ENCODE measurements around the gene VSIR.

GRCh38 chr10:71714592-71714991 lies 58.7 kb downstream of the VSIR start:
- no peak for TF ChIP-seq POLR2A (conservative IDR thresholded peaks at IDR 0.05)
- no peak for TF ChIP-seq RNF219 (CRISPR knock-in tag; IDR thresholded peaks at IDR 0.05)
- TF ChIP-seq, protein P1, sequence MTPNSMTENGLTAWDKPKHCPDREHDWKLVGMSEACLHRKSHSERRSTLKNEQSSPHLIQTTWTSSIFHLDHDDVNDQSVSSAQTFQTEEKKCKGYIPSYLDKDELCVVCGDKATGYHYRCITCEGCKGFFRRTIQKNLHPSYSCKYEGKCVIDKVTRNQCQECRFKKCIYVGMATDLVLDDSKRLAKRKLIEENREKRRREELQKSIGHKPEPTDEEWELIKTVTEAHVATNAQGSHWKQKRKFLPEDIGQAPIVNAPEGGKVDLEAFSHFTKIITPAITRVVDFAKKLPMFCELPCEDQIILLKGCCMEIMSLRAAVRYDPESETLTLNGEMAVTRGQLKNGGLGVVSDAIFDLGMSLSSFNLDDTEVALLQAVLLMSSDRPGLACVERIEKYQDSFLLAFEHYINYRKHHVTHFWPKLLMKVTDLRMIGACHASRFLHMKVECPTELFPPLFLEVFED (CRISPR knock-in tag; conservative IDR thresholded peaks at IDR 0.05): no peak
- TF ChIP-seq ARHGAP35 (IDR thresholded peaks at IDR 0.05; ENCODE audit: partially characterized antibody): no peak
- no peak for TF ChIP-seq TBP (optimal IDR thresholded peaks at IDR 0.05; ENCODE audit: low read depth, low read length)
- TF ChIP-seq, protein P2, sequence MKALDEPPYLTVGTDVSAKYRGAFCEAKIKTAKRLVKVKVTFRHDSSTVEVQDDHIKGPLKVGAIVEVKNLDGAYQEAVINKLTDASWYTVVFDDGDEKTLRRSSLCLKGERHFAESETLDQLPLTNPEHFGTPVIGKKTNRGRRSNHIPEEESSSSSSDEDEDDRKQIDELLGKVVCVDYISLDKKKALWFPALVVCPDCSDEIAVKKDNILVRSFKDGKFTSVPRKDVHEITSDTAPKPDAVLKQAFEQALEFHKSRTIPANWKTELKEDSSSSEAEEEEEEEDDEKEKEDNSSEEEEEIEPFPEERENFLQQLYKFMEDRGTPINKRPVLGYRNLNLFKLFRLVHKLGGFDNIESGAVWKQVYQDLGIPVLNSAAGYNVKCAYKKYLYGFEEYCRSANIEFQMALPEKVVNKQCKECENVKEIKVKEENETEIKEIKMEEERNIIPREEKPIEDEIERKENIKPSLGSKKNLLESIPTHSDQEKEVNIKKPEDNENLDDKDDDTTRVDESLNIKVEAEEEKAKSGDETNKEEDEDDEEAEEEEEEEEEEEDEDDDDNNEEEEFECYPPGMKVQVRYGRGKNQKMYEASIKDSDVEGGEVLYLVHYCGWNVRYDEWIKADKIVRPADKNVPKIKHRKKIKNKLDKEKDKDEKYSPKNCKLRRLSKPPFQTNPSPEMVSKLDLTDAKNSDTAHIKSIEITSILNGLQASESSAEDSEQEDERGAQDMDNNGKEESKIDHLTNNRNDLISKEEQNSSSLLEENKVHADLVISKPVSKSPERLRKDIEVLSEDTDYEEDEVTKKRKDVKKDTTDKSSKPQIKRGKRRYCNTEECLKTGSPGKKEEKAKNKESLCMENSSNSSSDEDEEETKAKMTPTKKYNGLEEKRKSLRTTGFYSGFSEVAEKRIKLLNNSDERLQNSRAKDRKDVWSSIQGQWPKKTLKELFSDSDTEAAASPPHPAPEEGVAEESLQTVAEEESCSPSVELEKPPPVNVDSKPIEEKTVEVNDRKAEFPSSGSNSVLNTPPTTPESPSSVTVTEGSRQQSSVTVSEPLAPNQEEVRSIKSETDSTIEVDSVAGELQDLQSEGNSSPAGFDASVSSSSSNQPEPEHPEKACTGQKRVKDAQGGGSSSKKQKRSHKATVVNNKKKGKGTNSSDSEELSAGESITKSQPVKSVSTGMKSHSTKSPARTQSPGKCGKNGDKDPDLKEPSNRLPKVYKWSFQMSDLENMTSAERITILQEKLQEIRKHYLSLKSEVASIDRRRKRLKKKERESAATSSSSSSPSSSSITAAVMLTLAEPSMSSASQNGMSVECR (CRISPR knock-in tag; IDR thresholded peaks at IDR 0.05): no peak
- TF ChIP-seq MED1 (CRISPR knock-in tag; IDR thresholded peaks at IDR 0.05; ENCODE audit: borderline replicate concordance): no peak
